Raji (cell line): ENCODE measurements around the gene PNKD.

Experiments used
- POLR2A ChIP-seq: IDR thresholded peaks from 2 replicates; pipeline ENCODE4 v1.6.1; 2011; ENCODE audit warnings: low read depth, low read length, control low read depth; ENCODE audit not compliant: insufficient read depth

PNKD gene, protein sequence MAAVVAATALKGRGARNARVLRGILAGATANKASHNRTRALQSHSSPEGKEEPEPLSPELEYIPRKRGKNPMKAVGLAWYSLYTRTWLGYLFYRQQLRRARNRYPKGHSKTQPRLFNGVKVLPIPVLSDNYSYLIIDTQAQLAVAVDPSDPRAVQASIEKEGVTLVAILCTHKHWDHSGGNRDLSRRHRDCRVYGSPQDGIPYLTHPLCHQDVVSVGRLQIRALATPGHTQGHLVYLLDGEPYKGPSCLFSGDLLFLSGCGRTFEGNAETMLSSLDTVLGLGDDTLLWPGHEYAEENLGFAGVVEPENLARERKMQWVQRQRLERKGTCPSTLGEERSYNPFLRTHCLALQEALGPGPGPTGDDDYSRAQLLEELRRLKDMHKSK

DNA sequence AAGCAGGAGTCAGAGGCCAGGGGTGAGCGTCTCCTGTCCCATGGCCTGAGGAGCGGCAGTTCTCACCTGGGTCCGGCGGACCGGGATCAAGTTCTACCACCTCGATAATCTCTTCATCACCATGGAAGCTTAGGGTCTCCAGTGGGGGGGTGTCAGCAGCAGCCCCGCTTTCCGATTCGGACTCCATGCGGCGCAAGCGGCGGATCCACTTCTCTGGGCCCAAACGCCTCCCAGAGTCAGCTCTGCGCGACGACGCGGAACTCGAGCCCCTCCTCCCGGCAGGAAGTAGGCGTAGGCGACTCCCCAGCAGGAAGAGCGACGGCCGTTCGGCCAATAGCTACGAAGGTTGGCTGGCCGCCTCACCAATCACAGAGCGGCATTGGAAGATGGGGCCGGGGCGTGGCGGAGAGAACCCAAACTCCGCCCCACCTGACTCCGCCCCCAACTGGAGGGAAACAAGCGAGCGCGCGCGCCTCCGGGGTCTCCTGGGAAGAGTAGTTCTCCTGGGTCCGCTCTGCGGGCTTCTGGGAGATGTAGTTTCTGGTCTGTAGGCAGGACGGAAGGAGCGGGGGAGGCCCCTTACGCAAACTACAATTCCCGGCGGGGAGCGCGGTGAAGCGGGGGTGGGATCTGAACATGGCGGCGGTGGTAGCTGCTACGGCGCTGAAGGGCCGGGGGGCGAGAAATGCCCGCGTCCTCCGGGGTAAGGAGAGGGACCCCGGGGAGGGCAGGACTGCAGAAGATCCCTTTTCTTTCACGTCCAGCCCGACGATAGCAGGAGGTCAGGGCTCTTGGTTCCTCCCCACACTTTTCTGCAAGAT, at the start of gene PNKD, which contains the start of gene AAMP:
TSS of gene PNKD (plus strand) at position 620 of the 821 bp plus-strand sequence. CDS start at position 637, 17 bp downstream.
TSS of gene AAMP (minus strand) at position 238 of the 821 bp plus-strand sequence. CDS start at position 187, 51 bp downstream.
- TF ChIP-seq POLR2A, result peak; percentile 79

DNA sequence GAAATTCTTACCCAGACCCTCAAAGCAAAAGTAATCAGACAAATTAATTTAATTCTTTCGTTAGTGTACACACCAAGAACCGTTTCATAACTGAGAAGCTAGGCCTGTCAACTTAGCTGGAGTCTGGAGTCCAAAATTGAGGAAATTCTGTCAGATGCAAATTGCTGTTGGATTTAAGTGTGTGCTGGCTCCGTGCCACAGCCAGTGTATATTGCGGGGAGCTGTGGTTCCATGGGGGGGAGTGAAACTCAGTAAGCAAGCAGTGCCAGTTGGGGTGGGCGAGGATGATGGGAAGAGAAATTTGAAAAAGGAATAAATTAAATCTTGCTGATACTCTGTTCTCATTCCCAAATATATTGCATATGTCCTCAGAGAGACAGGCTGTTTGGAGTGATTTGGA, 49.3 kb upstream of the PNKD start:
- no peak for TF ChIP-seq POLR2A

DNA sequence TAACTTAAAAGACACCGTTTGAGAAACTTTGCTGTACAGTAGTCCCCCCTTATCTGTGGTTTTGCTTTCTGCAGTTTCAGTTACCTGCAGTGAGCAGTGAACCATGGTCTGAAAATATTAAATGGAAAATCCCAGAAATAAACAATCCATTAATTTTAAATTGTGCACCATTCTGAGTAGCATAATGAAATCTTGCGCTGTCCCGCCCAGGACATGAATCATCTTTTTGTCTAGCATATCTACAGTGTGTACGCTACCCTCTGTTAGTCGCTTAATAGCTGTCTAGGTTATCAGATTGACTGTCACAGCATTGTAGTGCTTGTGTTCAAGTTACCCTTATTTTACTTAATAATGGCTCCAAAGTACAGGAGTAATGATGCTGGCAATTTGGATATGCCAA, 47.3 kb upstream of the PNKD start:
- no peak for TF ChIP-seq POLR2A

DNA sequence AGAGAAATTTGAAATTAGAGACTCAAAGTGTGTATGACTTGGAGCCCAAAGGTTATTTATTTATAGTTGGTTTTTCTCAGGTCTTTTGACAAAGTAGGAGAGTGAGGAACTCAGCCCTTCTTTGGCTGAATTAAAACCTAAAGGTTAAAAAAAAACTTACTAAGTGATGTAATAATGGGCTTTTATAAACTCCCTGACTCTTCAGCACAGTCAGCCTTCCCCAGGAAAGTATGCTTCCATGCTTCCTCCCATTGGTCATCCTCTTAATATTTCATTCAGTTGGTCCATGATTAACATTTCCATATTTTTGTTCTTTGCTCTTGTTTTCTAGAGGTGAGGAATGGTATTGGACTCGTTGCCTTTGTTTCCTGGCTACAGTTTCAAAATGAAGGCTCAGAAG, 46.1 kb upstream of the PNKD start:
- TF ChIP-seq POLR2A, result no peak

DNA sequence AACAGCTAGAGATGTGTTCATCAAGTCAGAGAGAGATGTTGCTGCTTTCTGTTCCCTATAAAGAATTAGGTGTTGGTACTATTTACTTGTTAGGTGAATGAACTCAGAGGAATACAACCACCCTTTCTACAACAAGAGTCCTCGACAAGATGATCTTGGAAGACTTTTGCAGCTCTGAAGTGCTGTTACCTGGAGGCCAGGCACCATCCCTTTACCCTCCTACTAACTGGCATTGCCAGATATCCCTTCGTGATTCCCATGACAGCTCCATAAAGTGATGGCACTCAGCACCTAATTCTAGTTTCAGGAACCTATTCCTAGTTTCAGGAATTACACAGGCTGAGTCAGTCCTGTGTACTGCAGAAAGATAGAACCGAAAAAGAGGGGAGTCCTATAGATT, 43.4 kb upstream of the PNKD start:
- TF ChIP-seq POLR2A, result no peak

DNA sequence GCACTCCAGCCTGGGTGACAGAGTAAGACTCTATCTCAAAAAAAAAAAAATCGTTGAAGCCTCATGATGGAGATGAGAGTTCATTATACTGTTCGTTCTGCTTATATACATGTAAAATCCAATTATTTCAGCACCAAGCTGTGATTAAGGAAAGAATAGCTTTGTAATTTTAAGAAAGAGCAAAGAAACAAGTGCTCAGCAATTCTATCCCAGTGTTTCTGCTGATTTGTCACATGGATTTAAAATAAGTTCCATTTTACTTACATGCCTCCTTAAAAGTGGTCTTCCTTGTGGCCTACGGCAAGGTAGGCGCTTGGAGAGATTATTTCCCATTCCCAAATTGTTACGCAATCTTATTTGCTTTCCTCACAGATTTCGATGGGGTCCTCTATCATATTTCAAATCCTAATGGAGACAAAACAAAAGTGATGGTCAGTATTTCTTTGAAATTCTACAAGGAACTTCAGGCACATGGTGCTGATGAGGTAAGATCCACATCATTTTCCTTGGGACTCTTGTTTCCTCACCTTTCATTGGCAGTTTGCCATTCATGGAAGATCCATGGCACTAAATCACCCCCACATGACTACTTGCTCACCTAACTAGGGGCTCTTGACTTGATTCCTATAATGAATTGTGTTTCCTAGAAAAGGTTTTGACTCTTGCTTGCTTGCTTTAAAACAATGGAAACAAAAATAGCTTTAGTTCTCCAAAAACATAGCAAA, 41.8 kb upstream of the PNKD start:
- TF ChIP-seq POLR2A, result no peak

DNA sequence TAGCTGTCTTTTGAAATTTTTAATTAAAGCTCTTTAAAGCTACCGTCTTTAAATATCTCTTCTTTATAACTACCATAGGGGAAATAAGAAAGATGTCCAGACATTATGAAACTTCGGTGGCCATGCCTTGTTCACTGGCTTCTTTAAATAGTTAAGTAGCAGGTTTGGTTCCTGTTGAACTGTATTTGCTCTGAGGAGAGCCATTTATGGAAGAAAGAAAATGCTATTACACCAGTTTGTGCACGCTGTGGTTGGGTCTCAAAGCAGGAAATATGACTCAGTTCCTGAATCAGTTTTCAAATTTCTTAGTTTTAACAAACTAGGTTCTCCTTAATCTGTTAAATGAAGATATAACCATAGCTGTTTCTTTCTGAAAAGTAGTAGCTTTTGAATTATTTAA, 41.1 kb upstream of the PNKD start:
- TF ChIP-seq POLR2A, result no peak

DNA sequence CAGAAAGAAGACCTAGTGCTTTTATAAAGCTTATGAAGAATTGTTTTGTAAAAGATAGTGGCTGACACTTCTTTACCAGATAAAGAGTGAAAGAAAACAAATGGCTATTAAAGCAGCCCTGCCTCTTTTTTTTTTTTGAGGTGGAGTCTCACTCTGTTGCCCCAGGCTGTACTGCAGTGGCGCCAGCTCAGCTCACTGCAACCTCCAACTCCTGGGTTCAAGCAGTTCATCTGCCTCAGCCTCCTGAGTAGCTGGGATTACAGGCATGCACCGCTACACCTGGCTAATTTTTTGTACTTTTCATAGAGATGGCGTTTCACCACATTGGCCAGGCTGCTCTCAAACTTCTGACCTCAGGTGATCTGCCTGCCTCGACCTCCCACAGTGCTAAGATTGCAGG, 40.5 kb upstream of the PNKD start:
- TF ChIP-seq POLR2A, result no peak

DNA sequence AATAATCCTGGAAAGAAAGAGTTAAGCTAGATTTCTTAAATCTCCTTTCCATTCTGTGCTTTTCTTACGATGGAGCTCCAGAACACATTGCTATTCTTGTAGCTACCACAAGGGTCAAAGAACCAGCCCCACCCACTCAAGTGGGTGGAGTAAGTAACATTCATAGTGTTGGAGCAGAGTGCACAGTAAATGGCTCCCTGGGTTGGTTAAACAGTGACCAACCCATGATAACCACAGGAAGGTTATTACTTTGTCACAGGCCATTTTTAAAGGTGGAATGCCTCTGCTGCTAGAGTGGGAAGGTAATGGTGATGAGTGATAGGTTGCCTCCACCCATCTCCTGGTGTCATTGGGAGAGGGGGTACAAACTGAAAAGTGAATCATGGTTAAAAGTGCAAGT, 39.4 kb upstream of the PNKD start:
- TF ChIP-seq POLR2A, result no peak

DNA sequence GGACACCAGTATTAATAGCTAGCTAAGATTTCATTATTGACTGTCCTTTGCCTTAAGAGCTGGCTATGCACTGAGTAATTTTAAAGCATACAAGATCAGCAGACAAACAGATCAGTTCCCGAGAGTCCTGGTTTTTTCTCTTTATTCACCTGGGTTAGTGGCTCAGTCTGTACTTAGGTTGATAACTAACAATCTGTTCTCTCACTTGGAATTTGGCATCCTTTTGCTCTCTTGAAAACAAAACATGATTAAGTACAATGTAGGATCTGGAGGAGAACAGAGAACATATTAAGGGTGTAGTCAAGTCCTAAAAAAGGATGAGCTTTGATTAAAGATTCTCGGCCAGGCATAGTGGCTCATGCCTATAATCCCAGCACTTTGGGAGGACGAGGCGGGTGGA, 36.8 kb upstream of the PNKD start:
- no peak for TF ChIP-seq POLR2A

DNA sequence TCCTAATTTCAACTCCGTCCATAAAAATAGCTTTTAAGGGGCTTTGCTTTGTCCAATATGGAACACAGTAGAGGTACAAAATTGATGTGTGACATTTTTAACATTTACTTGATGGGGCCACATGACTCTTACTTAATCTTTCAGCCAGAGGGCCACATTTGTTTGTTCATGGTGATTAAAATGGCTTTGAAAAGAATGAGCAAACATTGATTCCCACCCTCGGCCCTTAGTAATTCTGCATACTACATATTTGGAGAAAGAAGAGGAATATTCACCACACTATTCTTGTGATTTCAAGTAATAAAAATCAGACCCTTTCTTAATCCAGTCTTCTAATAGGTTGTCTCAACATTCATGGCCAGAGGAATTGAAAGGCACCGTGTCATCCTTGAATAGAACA, 35.8 kb upstream of the PNKD start:
- no peak for TF ChIP-seq POLR2A

DNA sequence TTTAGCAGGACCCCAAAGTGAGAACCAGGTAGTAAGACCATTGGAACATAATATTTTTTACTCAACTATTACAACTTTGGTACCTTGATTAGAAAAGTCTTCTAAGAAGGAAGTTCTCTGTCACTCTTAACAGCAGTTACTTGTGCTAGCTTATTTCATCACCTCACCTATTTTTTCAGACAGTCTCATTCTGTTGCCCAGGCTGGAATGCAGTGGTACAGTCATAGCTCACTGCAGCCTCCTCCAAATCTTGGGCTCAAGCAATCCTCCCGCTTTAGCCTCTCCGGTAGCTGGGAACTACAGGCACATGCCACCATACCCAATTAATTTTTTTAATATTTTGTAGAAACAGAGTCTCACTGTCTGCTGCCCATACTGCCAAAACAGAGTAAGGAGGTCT, 35.3 kb upstream of the PNKD start:
- no peak for TF ChIP-seq POLR2A

DNA sequence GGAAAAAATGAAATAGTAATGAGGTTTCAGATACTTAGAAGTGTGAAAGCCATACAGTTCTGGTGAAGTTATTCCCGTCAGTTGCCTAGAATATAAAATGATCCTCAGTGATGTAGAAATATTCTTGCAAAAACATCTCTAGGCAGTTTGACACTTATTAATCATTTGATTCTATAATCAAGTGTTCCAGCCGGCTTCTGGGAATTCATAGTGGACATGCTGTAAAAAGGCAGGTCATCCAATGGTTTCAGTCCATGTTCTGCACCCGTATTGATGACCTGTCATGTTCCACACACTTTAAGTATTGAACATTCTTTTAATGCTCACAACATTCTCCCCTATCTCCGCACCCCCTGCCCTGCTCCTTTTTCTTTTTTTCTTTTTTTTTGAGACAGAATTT, 33.5 kb upstream of the PNKD start:
- TF ChIP-seq POLR2A, result no peak

DNA sequence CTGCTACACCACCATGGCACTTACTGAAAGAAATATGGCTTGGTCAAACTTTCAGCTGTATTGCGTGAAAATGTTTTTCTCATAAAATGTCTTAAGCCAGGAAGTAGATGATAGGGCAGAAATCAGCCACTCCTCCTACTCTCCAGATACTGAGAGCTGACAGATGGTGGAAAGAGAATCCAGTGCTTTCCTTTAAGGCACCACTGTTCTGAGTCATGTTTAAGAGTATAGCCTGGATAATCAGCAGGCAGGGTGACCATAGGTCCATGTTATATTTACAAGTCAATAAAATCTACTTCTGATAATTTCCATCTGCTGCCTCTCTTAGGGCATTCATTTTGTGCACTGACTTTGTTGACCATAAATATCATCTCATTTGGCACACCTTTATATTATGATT, 31.4 kb upstream of the PNKD start:
- TF ChIP-seq POLR2A, result no peak

DNA sequence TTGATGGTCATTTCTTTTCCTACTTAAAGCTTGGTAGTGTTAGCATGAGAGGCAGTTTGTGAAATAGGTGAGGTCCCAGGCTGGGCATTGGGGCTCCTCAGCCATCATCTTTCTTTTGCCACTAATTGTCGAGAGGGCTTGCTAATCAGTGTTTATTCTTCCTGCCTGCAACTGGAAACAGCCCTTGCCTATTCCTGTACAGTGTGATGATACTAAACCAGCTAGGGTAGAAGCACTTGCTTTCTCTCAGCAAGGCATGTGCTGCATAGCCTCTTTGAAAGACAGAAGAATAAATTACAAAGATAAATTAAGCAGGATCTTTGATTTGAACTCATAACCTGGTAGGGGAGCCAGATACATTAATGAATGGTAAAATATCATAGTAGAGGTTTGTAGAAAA, 26.1 kb upstream of the PNKD start:
- no peak for TF ChIP-seq POLR2A
